ENCODE measurements around the gene LGALS13.

The LGALS13 gene

DNA sequence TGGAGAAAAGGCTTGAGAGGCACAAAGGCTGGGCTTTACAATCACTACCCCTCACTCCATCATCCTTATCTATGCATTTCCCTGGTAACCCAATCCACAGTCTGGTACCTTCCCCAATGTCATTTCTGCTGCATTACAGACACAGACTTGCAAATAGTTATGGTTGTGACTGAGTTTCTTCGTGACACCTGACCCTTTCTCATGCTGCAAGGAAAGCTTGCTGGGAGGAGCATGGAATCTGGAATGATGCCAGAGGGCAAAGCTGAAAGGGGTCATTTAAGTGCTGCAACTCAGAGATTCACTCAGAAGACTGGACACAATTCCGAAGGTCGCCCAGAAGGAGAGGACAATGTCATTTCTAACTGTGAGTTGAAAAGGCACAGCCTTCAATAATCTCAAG, 53.3 kb downstream of the LGALS13 start, which contains the start of gene LGALS16:
TSS of gene LGALS16 (plus strand) at position 301 of the 400 bp plus-strand sequence. CDS start at position 350, 49 bp downstream.
- TF ChIP-seq CTCF (IDR thresholded peaks at IDR 0.05; ENCODE audit: insufficient read depth, low read length, poor library complexity, severe bottlenecking) (no peak), EZH2phosphoT487 (conservative IDR thresholded peaks at IDR 0.05; ENCODE audit: low read length) (no peak)
- H3K4me3 ChIP-seq (ENCODE audit: insufficient read depth, low read length, poor library complexity, severe bottlenecking): no peak within 1 kb of the TSS
- no peak within 1 kb of the TSS for H3K9ac ChIP-seq (ENCODE audit: low read length)
- H3K9me3 ChIP-seq (ENCODE audit: insufficient read depth, low read length): no peaks in the 10 kb centered on the region
- H3K27ac ChIP-seq (ENCODE audit: low read depth, low read length): no peak within 1 kb of the TSS
- no peaks in the 10 kb centered on the region for H3K36me3 ChIP-seq (ENCODE audit: low read length)
- no peak within 1 kb of the TSS for H2AFZ ChIP-seq (ENCODE audit: low read depth, low read length, severe bottlenecking)
- H3K4me2 ChIP-seq (ENCODE audit: low read depth, low read length, poor library complexity, severe bottlenecking): no peak within 1 kb of the TSS
- no peaks in the 10 kb centered on the region for H4K20me1 ChIP-seq (ENCODE audit: low read depth, low read length)
- H3K79me2 ChIP-seq (ENCODE audit: insufficient read depth, low read length): no peaks in the 10 kb centered on the region
- no peaks in the 10 kb centered on the region for H3F3A ChIP-seq (ENCODE audit: insufficient read depth)
- no peaks in the 10 kb centered on the region for H3K27me3 ChIP-seq (ENCODE audit: low read length)
- no peaks in the 10 kb centered on the region for H3K9me2 ChIP-seq (replicated peaks; ENCODE audit: insufficient read depth, low read length)

Measured in SU-DHL-6 (cell line).